HUES48 (cell line): ENCODE measurements around the gene PARS2.

Experiments
- H3K27ac ChIP-seq: one replicate; pipeline ENCODE4 v1.7.0; 2013; ENCODE audit warnings: low read depth, low read length, inconsistent platforms
- H3K27me3 ChIP-seq: 2 replicates; pipeline ENCODE4 v1.6.1; 2013; ENCODE audit warnings: mild to moderate bottlenecking, low read length; ENCODE audit not compliant: control insufficient read depth, insufficient read depth
- H3K36me3 ChIP-seq: 2 replicates; pipeline ENCODE4 v1.6.1; 2013; ENCODE audit warnings: low read length; ENCODE audit not compliant: control insufficient read depth, insufficient read depth
- H3K4me1 ChIP-seq: 2 replicates; pipeline ENCODE4 v1.6.1; 2013; ENCODE audit warnings: mild to moderate bottlenecking, low read length; ENCODE audit not compliant: control insufficient read depth, insufficient read depth
- H3K4me3 ChIP-seq: 2 replicates; pipeline ENCODE4 v1.5.1; 2013; ENCODE audit warnings: mild to moderate bottlenecking, low read depth, low read length
- H3K9ac ChIP-seq: 2 replicates; pipeline ENCODE4 v1.6.1; 2013; ENCODE audit warnings: mild to moderate bottlenecking, low read depth, low read length, moderate library complexity
- H3K9me3 ChIP-seq: 2 replicates; pipeline ENCODE4 v1.6.1; 2013; ENCODE audit warnings: low read length; ENCODE audit not compliant: control insufficient read depth, insufficient read depth

PARS2 gene

GRCh38 chr1:54807756-54808155 is 43.4 kb upstream of the PARS2 start:
- no peaks in the 10 kb centered on the region for H3K9me3 ChIP-seq
- peaks cover 4% of the 10 kb centered on the region for H3K4me1 ChIP-seq
- H3K4me3 ChIP-seq = no peak overlapping the region
- H3K27ac ChIP-seq = no peak overlapping the region
- H3K27me3 ChIP-seq = no peaks in the 10 kb centered on the region
- H3K36me3 ChIP-seq = no peaks in the 10 kb centered on the region
- no peak overlapping the region for H3K9ac ChIP-seq

DNA sequence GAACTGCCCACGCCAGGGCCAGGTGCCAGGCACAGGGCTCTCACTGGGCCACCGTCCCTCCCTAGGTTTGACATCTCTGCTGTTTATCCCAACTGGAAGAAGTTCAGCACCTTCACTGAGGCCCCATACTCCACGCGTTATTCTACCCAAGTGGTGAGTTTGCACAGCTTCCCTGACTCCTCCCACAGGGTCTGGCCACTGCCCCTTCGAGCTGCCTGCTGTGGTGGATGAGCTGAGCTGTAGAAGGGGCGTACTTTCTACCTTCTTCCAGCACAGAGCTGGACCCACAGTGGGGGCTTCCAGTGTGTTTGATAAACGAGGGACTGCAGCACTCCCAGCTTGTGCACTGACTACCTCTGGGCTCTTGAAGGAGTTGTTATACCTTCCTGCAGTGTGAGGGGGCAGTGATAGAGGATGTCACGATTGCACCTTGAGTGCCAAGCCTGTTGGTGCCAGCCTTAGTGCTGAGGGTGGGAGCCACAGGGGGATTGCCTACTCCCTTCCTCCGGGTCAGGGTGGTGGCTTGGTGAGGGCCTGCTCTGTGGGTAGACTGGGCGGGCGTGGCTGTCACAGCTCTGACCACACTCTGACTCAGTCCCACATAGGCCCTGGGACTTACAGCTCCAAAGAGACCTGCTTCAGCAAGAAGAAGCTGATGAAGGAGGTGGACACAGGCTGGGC is 42.7 kb upstream of the PARS2 start:
- Histone ChIP-seq H3K9ac (no peak overlapping the region), H3K27me3 (no peaks in the 10 kb centered on the region), H3K4me1 (no peaks in the 10 kb centered on the region), H3K4me3 (no peak overlapping the region), H3K36me3 (no peaks in the 10 kb centered on the region), H3K9me3 (no peaks in the 10 kb centered on the region), H3K27ac (no peak overlapping the region)

- Histone ChIP-seq H3K27ac (no peak overlapping the region), H3K36me3 (no peaks in the 10 kb centered on the region), H3K9me3 (no peaks in the 10 kb centered on the region), H3K4me3 (no peak overlapping the region), H3K9ac (no peak overlapping the region), H3K27me3 (peaks cover 9% of the 10 kb centered on the region), H3K4me1 (no peaks in the 10 kb centered on the region)
These were observed 41.7 kb upstream of the PARS2 start for GRCh38 chr1:54805981-54806381.

DNA sequence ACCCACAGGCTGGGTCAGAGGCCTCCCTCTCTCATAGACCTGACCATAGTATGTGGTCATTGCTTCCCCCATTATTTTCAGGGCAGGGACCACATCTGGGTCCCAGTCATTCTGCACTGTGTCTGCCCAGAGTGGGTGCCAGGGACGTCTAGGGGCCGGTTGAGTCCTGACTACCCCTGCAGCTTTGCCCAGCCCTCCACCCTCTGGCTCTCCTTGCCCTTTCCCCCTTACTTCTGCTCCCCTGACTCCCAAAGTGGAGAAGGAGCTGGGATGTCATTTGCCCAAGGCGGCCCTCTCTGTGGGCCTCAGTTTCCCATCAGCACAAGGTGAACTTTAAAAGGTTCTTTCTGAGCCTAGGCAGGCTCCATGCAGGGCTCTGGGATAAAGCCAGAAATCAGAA is 41.1 kb upstream of the PARS2 start:
- Histone ChIP-seq H3K4me1 (0 out of 2 replicates have a peak, but pooled peaks cover 4% of the 10 kb centered on the region), H3K9ac (no peak overlapping the region), H3K4me3 (no peak overlapping the region), H3K27ac (no peak overlapping the region), H3K36me3 (no peaks in the 10 kb centered on the region), H3K9me3 (no peaks in the 10 kb centered on the region), H3K27me3 (peaks cover 14% of the 10 kb centered on the region)

- Histone ChIP-seq H3K36me3 (no peaks in the 10 kb centered on the region), H3K27me3 (peaks cover 21% of the 10 kb centered on the region), H3K4me3 (no peak overlapping the region), H3K9ac (no peak overlapping the region), H3K27ac (no peak overlapping the region), H3K9me3 (no peaks in the 10 kb centered on the region), H3K4me1 (0 out of 2 replicates have a peak, but pooled peaks cover 4% of the 10 kb centered on the region)
These were observed 40.3 kb upstream of the PARS2 start for GRCh38 chr1:54804471-54805132.

- H3K9me3 ChIP-seq = no peaks in the 10 kb centered on the region
- peaks cover 21% of the 10 kb centered on the region for H3K27me3 ChIP-seq
- H3K4me1 ChIP-seq = 0 out of 2 replicates have a peak, but pooled peaks cover 4% of the 10 kb centered on the region
- H3K27ac ChIP-seq = no peak overlapping the region
- H3K36me3 ChIP-seq = no peaks in the 10 kb centered on the region
- H3K9ac ChIP-seq = no peak overlapping the region
- H3K4me3 ChIP-seq = no peak overlapping the region
These were observed 39.6 kb upstream of the PARS2 start for GRCh38 chr1:54803761-54804470.

DNA sequence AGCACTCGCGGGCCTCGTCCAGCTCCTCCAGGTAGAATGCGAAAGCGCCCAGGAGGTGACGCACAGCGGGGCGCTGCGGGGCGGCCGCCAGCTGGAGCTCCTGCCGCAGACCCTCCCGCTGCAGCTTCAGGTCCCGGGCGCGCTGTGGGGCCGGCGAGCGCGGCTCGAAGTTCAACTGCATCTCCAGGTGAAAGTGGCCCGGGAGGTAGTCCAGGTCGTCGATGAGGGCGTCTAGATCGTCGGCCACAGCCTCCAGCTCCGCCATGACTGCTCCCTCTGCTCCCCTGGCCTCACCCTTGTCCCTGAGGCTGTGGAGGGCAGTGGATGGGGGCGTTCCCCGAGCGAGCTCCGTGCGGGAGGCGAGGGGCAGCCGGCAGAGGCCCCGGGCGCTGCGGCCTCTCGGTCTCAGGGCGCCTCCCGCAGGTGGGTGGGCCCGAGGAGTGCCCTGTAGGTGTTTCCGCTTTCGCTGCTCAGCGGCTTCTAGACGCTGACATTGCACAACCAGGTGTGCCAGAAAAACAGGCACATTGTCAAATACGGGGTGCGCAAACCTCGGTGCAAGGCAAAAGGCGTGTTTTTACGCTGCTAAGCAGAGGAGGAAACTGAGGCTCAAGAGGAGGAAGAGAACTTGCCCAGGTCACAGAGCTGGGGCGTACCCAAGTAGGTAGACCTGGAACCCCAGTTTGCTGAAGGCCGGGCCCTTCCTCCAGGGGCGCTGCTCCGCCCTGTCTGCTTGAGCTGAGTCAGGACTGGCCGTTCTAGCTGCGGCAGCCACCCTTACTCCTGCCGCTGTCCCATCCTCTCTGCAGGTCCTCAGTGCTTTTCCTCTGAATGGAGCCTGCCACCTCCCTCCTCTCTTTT is 36.8 kb upstream of the PARS2 start, which contains the start of gene TTC22:
TSS of gene TTC22 (minus strand) at position 425 of the 861 bp plus-strand sequence. CDS start at position 265, 160 bp downstream.
- H3K9ac ChIP-seq = peak within 1 kb of the TSS; percentile 13; the same call in 1 of the 2 replicates
- H3K4me1 ChIP-seq = 0 out of 2 replicates have a peak, but pooled peaks cover 4% of the 10 kb centered on the region
- no peak within 1 kb of the TSS for H3K27ac ChIP-seq
- no peaks in the 10 kb centered on the region for H3K36me3 ChIP-seq
- H3K9me3 ChIP-seq = no peaks in the 10 kb centered on the region
- peaks cover 21% of the 10 kb centered on the region for H3K27me3 ChIP-seq
- H3K4me3 ChIP-seq = peak within 1 kb of the TSS; percentile 42; the same call in 1 of the 2 replicates

DNA sequence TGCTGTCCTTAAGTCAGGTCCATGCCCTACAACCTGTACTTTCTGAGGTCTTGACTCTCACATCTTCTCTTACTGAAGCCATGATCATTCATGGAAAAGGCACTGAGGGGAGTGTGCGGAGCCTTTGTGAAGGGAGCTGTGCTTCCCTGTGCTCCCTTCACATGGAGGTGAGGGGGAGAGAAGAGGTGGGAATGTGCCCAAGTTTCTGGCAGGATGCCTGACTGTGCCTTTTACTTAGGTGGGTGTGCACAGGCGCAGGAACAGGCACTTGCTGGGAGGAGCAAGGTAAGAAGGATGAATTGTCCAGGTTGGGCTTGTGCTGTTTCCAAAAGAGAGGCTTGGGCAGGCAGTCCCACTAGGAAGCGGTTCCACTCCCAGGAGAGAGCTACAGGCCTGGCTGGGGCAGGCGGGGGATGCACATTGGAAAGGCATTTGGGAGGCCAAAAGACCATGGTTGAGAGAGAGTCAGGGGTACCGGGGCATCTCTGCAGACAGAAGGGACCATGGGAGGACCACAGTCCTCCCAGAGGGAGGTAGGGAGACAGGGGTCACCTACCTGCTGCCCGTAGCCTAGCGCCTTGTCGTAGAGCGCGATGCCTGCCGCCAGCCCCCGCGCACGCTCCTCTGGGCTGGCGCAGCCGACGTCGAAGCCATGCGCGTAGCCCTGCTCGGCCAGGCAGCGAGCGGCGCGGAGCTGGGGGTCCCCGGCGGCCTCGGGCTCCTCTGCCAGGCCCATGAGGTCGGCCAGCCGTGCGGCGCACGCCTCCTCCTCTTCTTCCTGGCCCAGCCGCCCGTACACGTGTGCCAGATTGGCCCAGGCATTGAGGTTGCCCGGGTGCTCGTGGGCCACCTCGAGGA is 35.9 kb upstream of the PARS2 start:
- peaks cover 10% of the 10 kb centered on the region for H3K4me1 ChIP-seq

GRCh38 chr1:54798769-54799641 is 34.7 kb upstream of the PARS2 start:
- Histone ChIP-seq H3K36me3 (no peaks in the 10 kb centered on the region), H3K9ac (no peak overlapping the region), H3K9me3 (no peaks in the 10 kb centered on the region), H3K27ac (no peak overlapping the region), H3K4me1 (peaks cover 22% of the 10 kb centered on the region), H3K4me3 (no peak overlapping the region), H3K27me3 (peaks cover 21% of the 10 kb centered on the region)

More for the DNA sequence above, 35.9 kb upstream of the PARS2 start:
- no peak overlapping the region for H3K27ac ChIP-seq
- peak overlapping the region; percentile 42; the same call in 1 of the 2 replicates for H3K4me3 ChIP-seq
- H3K9ac ChIP-seq = no peak overlapping the region
- no peaks in the 10 kb centered on the region for H3K36me3 ChIP-seq
- peaks cover 21% of the 10 kb centered on the region for H3K27me3 ChIP-seq
- H3K9me3 ChIP-seq = no peaks in the 10 kb centered on the region
